DMS53 treated with DMSO at 0.1 percent for 48 hours (cell line): ENCODE results near the gene CELF2.

Experiments used
- DNase-seq: peaks from one replicate; lab custom pipeline; 2025; ENCODE audit not compliant: unreplicated experiment; lab: John Stamatoyannopoulos, UW

The CELF2 gene

DNA sequence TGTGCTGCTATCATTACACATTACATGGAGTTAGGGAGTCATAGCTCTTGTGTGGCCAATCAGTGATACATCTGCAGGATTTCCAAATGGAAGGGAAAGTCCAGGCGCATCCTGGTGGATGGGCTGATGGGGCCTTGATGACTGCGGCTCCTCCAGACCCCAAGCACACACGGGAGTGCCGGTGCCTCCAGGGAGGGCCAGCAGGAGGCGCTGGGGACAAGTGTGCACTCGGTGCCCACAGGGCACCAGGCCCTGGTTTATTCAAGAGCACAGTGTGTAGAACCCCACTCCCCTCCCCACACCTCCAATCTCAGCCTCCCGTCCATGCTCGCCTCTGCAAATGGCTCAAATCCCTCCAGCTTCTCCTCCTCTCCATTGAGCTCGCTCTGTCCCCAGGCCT, 349.8 kb downstream of the CELF2 start:
- no peak for DNase-seq

- DNase-seq = no peak
Observed at GRCh38 chr10:11373717-11374171, 356.1 kb downstream of the CELF2 start.

DNA sequence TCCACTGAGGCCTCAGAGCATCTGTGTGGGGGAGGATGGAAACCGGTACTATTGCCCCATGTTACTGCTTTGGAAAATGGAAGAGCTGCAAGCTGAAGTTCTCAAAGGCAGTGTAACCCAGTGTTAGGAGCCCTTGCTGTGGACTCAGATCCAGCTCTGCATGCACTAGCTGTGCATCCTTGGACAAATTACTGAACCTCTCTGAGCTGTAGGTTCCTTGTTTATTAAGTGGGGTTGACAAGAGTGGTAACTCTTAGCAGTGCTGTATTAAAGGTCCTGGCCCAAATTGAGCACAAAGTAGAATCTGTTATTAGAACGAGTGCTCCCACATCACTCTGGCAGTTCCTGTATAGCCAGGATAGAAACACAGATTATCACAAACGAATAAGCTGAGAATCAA, 359.6 kb downstream of the CELF2 start:
- DNase-seq = no peak

GRCh38 chr10:11378835-11379234, 361.2 kb downstream of the CELF2 start:
- DNase-seq = no peak

- DNase-seq = no peak
Observed at GRCh38 chr10:11379771-11380170, 362.1 kb downstream of the CELF2 start.

GRCh38 chr10:11381023-11381422, 363.4 kb downstream of the CELF2 start:
- DNase-seq = no peak

DNA sequence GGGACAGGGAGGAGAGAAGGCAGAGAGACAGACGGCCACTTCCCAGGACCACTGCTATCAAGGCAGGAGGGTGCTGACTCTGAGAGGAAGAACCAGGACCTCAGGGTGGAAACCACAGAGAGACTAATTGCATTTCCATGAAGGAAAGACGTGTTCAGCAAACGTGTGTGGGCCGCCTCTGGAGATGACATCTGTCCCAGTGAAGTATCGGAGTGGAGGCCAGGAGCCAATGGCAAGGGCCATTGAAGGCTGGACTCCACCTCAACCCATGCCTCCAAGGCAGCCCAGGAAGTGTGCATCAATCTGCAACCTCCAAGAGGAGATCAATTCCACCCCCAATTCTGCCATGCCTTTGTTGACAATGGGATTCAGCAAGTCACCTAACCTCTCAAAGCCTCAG, 363.8 kb downstream of the CELF2 start:
- DNase-seq = no peak

- no peak for DNase-seq
Observed at GRCh38 chr10:11382187-11382586, 364.5 kb downstream of the CELF2 start.

DNA sequence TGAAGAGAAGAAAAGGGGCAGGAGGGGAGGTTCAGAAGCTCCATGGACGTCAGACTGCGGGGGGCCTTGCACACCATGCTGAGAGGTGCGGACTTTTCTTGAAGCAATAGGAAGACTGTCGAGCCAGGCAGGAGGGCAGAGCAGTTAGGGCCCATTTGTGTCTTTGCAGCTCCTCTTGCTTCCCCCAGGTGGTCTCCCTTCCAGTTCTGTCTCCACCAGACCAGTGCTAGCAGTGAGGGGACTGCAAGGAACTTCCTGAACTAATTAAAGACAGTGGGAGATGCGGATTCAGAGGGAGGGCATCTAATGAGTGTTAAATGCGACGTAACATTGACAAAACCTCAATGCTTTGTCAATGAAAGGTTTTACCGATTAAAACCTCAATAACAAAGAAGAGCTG, 368.4 kb downstream of the CELF2 start:
- DNase-seq = no peak
